NT2/D1 (cell line): ENCODE data around the gene KAZALD1.
"Not testable (repeated sequence)": the region's sequence is repeated elsewhere in the genome, so short reads cannot be mapped to it uniquely, and the experiment has no call there.

Experiments used
- SUZ12 ChIP-seq: IDR thresholded peaks from 2 replicates; pipeline ENCODE4 v1.6.1; 2011; ENCODE audit not compliant: insufficient read length, insufficient read depth; ENCODE audit errors: extremely low read depth
- ZNF274 ChIP-seq: IDR thresholded peaks from 2 replicates; pipeline ENCODE4 v1.6.1; 2011; ENCODE audit warnings: mild to moderate bottlenecking, low read depth, low read length

GRCh38 chr10:101034404-101034803 lies 27.4 kb upstream of the KAZALD1 start:
- not testable (repeated sequence) for TF ChIP-seq ZNF274, SUZ12
